GM23248 (cell line): ENCODE data around the gene GRIK5. TPM values are rescaled to one million over a fixed set of nuclear protein-coding genes. Genes with fewer than 3 reads are reported as not detected.

Experiments
- DNase-seq: peaks from one replicate; pipeline ENCODE4 v3.0.0-alpha.2; 2015
- H2AFZ ChIP-seq: fragments of 200-600 bp; sonication (generic); 2 replicates; pipeline ENCODE4 v1.6.1; 2016; ENCODE audit warnings: antibody characterized with exemption
- H3F3A ChIP-seq: fragments of 200-600 bp; sonication (generic); 2 replicates; pipeline ENCODE4 v1.6.1; 2016; ENCODE audit warnings: mild to moderate bottlenecking, antibody characterized with exemption, mixed run types; ENCODE audit not compliant: insufficient read depth
- H3K27ac ChIP-seq: fragments of 200-600 bp; sonication (generic); 2 replicates; pipeline ENCODE4 v1.5.1; 2016; ENCODE audit warnings: mild to moderate bottlenecking
- H3K27me3 ChIP-seq: fragments of 200-600 bp; sonication (generic); replicated peaks from 2 replicates; pipeline ENCODE4 v1.6.1; 2016; ENCODE audit warnings: mild to moderate bottlenecking; ENCODE audit not compliant: insufficient read depth
- H3K36me3 ChIP-seq: fragments of 200-600 bp; sonication (generic); 2 replicates; pipeline ENCODE4 v1.6.1; 2016; ENCODE audit warnings: low read depth, mild to moderate bottlenecking
- H3K4me1 ChIP-seq: fragments of 200-600 bp; sonication (generic); 2 replicates; pipeline ENCODE4 v1.6.1; 2016; ENCODE audit warnings: mild to moderate bottlenecking; ENCODE audit not compliant: insufficient read depth
- H3K4me2 ChIP-seq: fragments of 200-600 bp; sonication (generic); one replicate; pipeline ENCODE4 v1.6.1; 2016; ENCODE audit warnings: mild to moderate bottlenecking; ENCODE audit not compliant: unreplicated experiment
- H3K4me3 ChIP-seq: fragments of 200-600 bp; sonication (generic); 2 replicates; pipeline ENCODE4 v1.5.1; 2016; ENCODE audit warnings: mild to moderate bottlenecking
- H3K79me2 ChIP-seq: fragments of 200-600 bp; sonication (generic); 2 replicates; pipeline ENCODE4 v1.6.1; 2016; ENCODE audit warnings: mild to moderate bottlenecking; ENCODE audit not compliant: insufficient read depth
- H3K9ac ChIP-seq: fragments of 200-600 bp; sonication (generic); 2 replicates; pipeline ENCODE4 v1.6.1; 2016; ENCODE audit warnings: mild to moderate bottlenecking
- H3K9me2 ChIP-seq: fragments of 200-600 bp; sonication (generic); 2 replicates; pipeline ENCODE4 v1.6.1; 2016; ENCODE audit warnings: mixed run types, mild to moderate bottlenecking, moderate library complexity; ENCODE audit not compliant: insufficient read depth
- H3K9me3 ChIP-seq: fragments of 200-600 bp; sonication (generic); one replicate; pipeline ENCODE4 v1.6.1; 2017; ENCODE audit warnings: low read depth
- H4K20me1 ChIP-seq: fragments of 200-600 bp; sonication (generic); 2 replicates; pipeline ENCODE4 v1.6.0; 2016; ENCODE audit not compliant: insufficient read depth
- EZH2 ChIP-seq: fragments of 200-600 bp; sonication (generic); IDR thresholded peaks from 2 replicates; pipeline ENCODE4 v1.6.1; 2018; ENCODE audit warnings: antibody characterized with exemption, mild to moderate bottlenecking; ENCODE audit not compliant: insufficient read depth, poor library complexity, severe bottlenecking
- EZH2phosphoT487 ChIP-seq: fragments of 200-600 bp; sonication (generic); IDR thresholded peaks from 2 replicates; pipeline ENCODE4 v1.6.1; 2018; ENCODE audit warnings: antibody characterized with exemption, moderate library complexity, mild to moderate bottlenecking, low read depth; ENCODE audit not compliant: insufficient read depth
- WGBS, 2 experiments: methylation state at CpG; one replicate each; pipeline ENCODE4 v1.1.6; 2015 to 2017; ENCODE audit warnings: low lambda C conversion rate in 2 of 2, low coverage in 1 of 2; ENCODE audit errors: missing lambda C conversion rate in 2 of 2; 5-methylcytosine and 5-hydroxymethylcytosine counted together
- in situ Hi-C: fragments of 300-500 bp; cut with MboI; formaldehyde crosslinking; loops from 2 replicates; pipeline ENCODE4 v1.15.0; 2020
- polyA plus RNA-seq: library from polyadenylated mRNA; unstranded; fragments of >200 nt; fragmentation: Nextera tagmentation; extraction: Ambion mirVana; gene quantifications from 2 replicates; pipeline ENCODE4 v1.2.1, GENCODE V29; 2016
- total RNA-seq: library from RNA; depleted of rRNA; stranded (reverse); fragments of >200 nt; shearing (Covaris generic); gene quantifications from 2 replicates; pipeline ENCODE4 v1.2.3, GENCODE V29; 2014

Gene GRIK5
- total and polyA plus RNA-seq, 2 experiments from 2014 or later = not detected

GRCh38 chr19:42023121-42023942 lies 46.7 kb downstream of the GRIK5 start:
- Histone ChIP-seq H3K36me3 (no peaks in the 10 kb centered on the region), H3K79me2 (no peaks in the 10 kb centered on the region), H3K9me2 (no peaks in the 10 kb centered on the region), H3K4me3 (no peak overlapping the region), H4K20me1 (no peaks in the 10 kb centered on the region), H3K4me1 (peaks cover 39% of the 10 kb centered on the region), H2AFZ (no peak overlapping the region), H3K27ac (no peak overlapping the region), H3K9ac (no peak overlapping the region), H3K27me3 (no peaks in the 10 kb centered on the region), H3K9me3 (no peaks in the 10 kb centered on the region), H3K4me2 (no peak overlapping the region), H3F3A (peaks cover 12% of the 10 kb centered on the region; the same call in 1 of the 2 replicates)
- TF ChIP-seq EZH2phosphoT487 (no peak), EZH2 (no peak)
- DNase-seq = peak; percentile 70
- in situ Hi-C loops = no loop called here
- 67% methylated on average over 17 of the region's 17 CpGs for WGBS, 2 experiments

GRCh38 chr19:42022616-42023015 lies 47.4 kb downstream of the GRIK5 start:
- Histone ChIP-seq H3K27me3 (no peaks in the 10 kb centered on the region), H3K9ac (no peak overlapping the region), H4K20me1 (no peaks in the 10 kb centered on the region), H3K9me2 (no peaks in the 10 kb centered on the region), H3K27ac (no peak overlapping the region), H3K4me3 (no peak overlapping the region), H2AFZ (no peak overlapping the region), H3F3A (peaks cover 12% of the 10 kb centered on the region; the same call in 1 of the 2 replicates), H3K4me1 (peaks cover 39% of the 10 kb centered on the region), H3K79me2 (no peaks in the 10 kb centered on the region), H3K4me2 (no peak overlapping the region), H3K36me3 (no peaks in the 10 kb centered on the region), H3K9me3 (no peaks in the 10 kb centered on the region)
- in situ Hi-C loops = no loop called here
- DNase-seq = no peak
- TF ChIP-seq EZH2 (no peak), EZH2phosphoT487 (no peak)
- WGBS, 2 experiments = 69 to 71% methylated on average over 4 to 5 of the region's 5 CpGs

- TF ChIP-seq EZH2phosphoT487 = no peak
- no peak for TF ChIP-seq EZH2
- Histone ChIP-seq H4K20me1 (no peaks in the 10 kb centered on the region), H3K9ac (no peak overlapping the region), H2AFZ (no peak overlapping the region), H3K4me2 (no peak overlapping the region), H3K79me2 (no peaks in the 10 kb centered on the region), H3K9me3 (no peaks in the 10 kb centered on the region), H3K9me2 (no peaks in the 10 kb centered on the region), H3K4me1 (peaks cover 42% of the 10 kb centered on the region), H3K36me3 (no peaks in the 10 kb centered on the region), H3K4me3 (no peak overlapping the region), H3K27ac (no peak overlapping the region), H3K27me3 (no peaks in the 10 kb centered on the region), H3F3A (peaks cover 12% of the 10 kb centered on the region; the same call in 1 of the 2 replicates)
- WGBS, 2 experiments = 81 to 83% methylated on average over 15 of the region's 15 CpGs
- in situ Hi-C loops = no loop called here
- DNase-seq = no peak
These were observed 48.8 kb downstream of the GRIK5 start for GRCh38 chr19:42021185-42021584.

- Histone ChIP-seq H3K9ac (no peak overlapping the region), H2AFZ (peak overlapping the region; percentile 18; the same call in 1 of the 2 replicates), H3F3A (peaks cover 12% of the 10 kb centered on the region; the same call in 1 of the 2 replicates), H3K4me1 (peaks cover 21% of the 10 kb centered on the region), H3K27ac (0 out of 2 replicates have a peak overlapping the region, but pooled peaks have one; percentile 13), H3K9me3 (no peaks in the 10 kb centered on the region), H3K79me2 (no peaks in the 10 kb centered on the region), H3K9me2 (no peaks in the 10 kb centered on the region), H3K36me3 (no peaks in the 10 kb centered on the region), H3K4me3 (no peak overlapping the region), H3K4me2 (peak overlapping the region; percentile 41), H3K27me3 (no peaks in the 10 kb centered on the region), H4K20me1 (no peaks in the 10 kb centered on the region)
- in situ Hi-C loops = no loop called here
- WGBS, 2 experiments = 47 to 51% methylated on average over 7 to 11 of the region's 11 CpGs
- TF ChIP-seq EZH2phosphoT487 (no peak), EZH2 (no peak)
- peak; percentile 86 for DNase-seq
These were observed 51.4 kb downstream of the GRIK5 start for GRCh38 chr19:42018503-42019193.
